HL-60 (cell line): ENCODE results near the gene CYP2C18.

ENCODE experiments used
- CTCF ChIP-seq: IDR thresholded peaks from one replicate; pipeline ENCODE4 v1.5.1; 2011; ENCODE audit warnings: low read length, control low read depth, inconsistent platforms; ENCODE audit not compliant: insufficient read depth
- GABPA ChIP-seq: IDR thresholded peaks from 2 replicates; pipeline ENCODE4 v1.6.1; 2012; ENCODE audit warnings: low read depth
- POLR2AphosphoS5 ChIP-seq: IDR thresholded peaks from 2 replicates; pipeline ENCODE4 v1.6.1; 2012; ENCODE audit warnings: low read depth
- REST ChIP-seq: IDR thresholded peaks from 2 replicates; pipeline ENCODE4 v1.6.1; 2012; ENCODE audit warnings: low read depth; ENCODE audit not compliant: insufficient replicate concordance

- TF ChIP-seq CTCF: no peak
- no peak for TF ChIP-seq POLR2AphosphoS5
- TF ChIP-seq REST: no peak
- no peak for TF ChIP-seq GABPA
These were observed 7.0 kb upstream of the CYP2C18 start for GRCh38 chr10:94676496-94676895.
